Astrocyte of the cerebellum (primary cell): ENCODE data around the gene SKAP1.
"Not testable (repeated sequence)": the region's sequence is repeated elsewhere in the genome, so short reads cannot be mapped to it uniquely, and the experiment has no call there.

Experiments
- DNase-seq: peaks from one replicate; pipeline ENCODE4 v3.0.0-alpha.2; 2011; ENCODE audit warnings: low read depth
- H3K4me3 ChIP-seq: 2 replicates; pipeline ENCODE4 v1.5.1; 2011; ENCODE audit warnings: mild to moderate bottlenecking, low read depth, low read length, moderate library complexity
- CTCF ChIP-seq: IDR thresholded peaks from 2 replicates; pipeline ENCODE4 v1.5.1; 2012; ENCODE audit warnings: low read length, low read depth, moderate library complexity, mild to moderate bottlenecking; ENCODE audit errors: missing control alignments
- in situ Hi-C: cut with HindIII; loops from 2 replicates; pipeline ENCODE4 v1.10.0; 2017; ENCODE audit warnings: low sequenced_read_pairs

SKAP1 gene

GRCh38 chr17:48207776-48208544, 222.1 kb downstream of the SKAP1 start:
- no peak overlapping the region for H3K4me3 ChIP-seq
- TF ChIP-seq CTCF = no peak
- DNase-seq = no peak
- in situ Hi-C loops = no loop called here

- H3K4me3 ChIP-seq, DNase-seq, in situ Hi-C loops: not testable (repeated sequence)
Observed at GRCh38 chr17:48207036-48207435, 223.0 kb downstream of the SKAP1 start.

GRCh38 chr17:48202959-48203358, 227.1 kb downstream of the SKAP1 start:
- no peak for DNase-seq
- no peak overlapping the region for H3K4me3 ChIP-seq
- no peak for TF ChIP-seq CTCF
- in situ Hi-C loops = no loop called here

- no peak for DNase-seq
- TF ChIP-seq CTCF = no peak
- no peak overlapping the region for H3K4me3 ChIP-seq
- in situ Hi-C loops = no loop called here
Observed at GRCh38 chr17:48198950-48199541, 231.0 kb downstream of the SKAP1 start.

- in situ Hi-C loops = no loop called here
- no peak overlapping the region for H3K4me3 ChIP-seq
- DNase-seq = no peak
- no peak for TF ChIP-seq CTCF
Observed at GRCh38 chr17:48195910-48196309, 234.1 kb downstream of the SKAP1 start.

- TF ChIP-seq CTCF = no peak
- DNase-seq = peak; percentile 35
- H3K4me3 ChIP-seq = no peak overlapping the region
- in situ Hi-C loops = no loop called here
Observed at GRCh38 chr17:48194097-48194550, 235.9 kb downstream of the SKAP1 start.

GRCh38 chr17:48192321-48192731, 237.7 kb downstream of the SKAP1 start:
- DNase-seq = no peak
- no peak overlapping the region for H3K4me3 ChIP-seq
- no peak for TF ChIP-seq CTCF
- in situ Hi-C loops = no loop called here
